NCI-H128 (cell line): ENCODE data around the gene CAMK2B.

Experiments used
- DNase-seq: peaks from one replicate; lab custom pipeline; 2025; ENCODE audit not compliant: unreplicated experiment; lab: John Stamatoyannopoulos, UW

The CAMK2B gene

GRCh38 chr7:44232901-44233715 is 92.3 kb downstream of the CAMK2B start:
- no peak for DNase-seq

GRCh38 chr7:44232396-44232795 is 93.0 kb downstream of the CAMK2B start:
- DNase-seq: no peak

DNA sequence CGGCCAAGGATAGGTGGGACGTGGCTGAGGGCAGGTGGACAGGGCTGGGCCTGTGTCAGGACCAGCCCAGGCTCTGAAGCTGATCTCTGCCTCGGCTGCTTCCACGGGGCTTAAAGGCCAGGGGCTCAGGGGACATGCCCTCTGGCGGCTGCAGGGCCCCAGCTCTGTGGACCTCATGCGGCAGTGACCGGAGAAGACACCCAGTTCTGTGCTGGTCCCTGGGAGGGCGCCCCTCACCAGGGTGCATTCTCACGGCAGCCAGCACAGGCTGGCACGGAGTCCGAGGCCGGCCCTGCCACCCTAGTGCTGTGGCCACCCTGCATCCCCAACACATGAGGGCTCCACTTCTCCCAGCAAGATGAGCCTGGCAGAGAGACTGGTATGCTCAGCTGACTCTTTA is 94.3 kb downstream of the CAMK2B start:
- DNase-seq: no peak

- no peak for DNase-seq
These were observed 95.1 kb downstream of the CAMK2B start for GRCh38 chr7:44230286-44230685.

DNA sequence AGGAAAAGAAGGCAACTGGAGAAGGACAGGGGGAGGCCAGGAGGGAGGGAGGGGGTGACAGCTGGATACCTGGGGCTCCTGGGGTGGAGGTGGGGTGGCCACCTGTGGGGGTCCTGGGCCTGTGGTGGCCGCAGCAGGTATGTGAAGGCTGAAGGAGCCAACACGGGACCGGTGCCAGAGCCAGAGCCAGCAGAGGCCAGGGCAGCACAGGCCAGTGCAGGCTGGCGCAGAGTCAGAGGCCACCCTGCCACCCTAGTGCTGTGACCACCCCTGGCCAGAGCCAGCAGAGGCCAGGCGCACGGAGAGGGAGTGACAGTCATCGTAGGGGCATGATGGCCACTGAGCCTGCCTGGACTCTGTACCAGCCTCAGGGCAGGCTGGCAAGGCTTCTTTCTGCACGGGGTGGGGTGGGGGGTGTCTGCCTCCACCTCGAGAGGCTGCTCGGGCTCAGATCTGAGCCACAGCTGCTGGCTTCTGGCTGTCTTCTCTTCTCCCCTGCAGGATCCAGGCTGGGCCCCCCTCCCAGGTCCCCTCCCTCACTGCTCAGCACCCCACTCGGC is 95.8 kb downstream of the CAMK2B start:
- DNase-seq: no peak

DNA sequence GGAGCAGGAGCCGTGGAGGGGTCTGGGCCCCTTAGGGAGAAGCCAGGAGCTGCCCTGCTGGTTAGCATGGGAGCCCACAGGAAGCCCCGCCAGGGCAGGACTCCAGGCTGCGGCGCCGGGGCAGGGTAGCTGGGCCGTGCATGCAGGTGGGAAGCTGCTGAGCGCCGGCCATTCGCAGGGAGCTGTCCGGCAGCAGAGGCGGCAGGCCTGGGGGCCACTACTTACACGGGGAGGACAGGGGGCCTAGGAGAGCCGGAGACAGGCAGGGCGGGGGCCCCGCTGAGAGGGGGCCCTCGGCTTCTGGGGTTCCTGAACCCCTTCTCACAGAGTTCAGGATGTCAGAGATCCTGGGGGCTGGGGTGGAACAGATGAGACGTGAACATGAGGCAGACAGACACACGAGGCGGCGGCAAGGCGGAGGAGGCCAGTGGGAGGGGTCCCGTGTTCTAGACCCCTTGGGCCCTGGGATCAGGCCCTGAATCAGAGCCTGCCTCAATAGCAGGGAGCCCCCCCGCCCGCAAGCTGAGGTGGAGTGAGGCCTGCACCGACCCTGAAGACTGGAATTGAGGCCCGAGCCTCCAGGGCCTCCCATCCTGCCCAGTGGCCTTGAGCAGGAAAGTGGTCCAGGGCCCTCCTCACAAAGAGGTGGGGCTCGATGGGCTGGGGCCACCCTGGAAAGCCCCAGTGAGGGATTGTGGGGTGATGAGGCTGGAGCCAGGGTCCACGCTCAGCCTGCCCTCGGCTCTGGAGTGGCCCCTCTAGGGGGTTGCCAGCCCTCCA is 96.6 kb downstream of the CAMK2B start:
- DNase-seq: no peak

DNA sequence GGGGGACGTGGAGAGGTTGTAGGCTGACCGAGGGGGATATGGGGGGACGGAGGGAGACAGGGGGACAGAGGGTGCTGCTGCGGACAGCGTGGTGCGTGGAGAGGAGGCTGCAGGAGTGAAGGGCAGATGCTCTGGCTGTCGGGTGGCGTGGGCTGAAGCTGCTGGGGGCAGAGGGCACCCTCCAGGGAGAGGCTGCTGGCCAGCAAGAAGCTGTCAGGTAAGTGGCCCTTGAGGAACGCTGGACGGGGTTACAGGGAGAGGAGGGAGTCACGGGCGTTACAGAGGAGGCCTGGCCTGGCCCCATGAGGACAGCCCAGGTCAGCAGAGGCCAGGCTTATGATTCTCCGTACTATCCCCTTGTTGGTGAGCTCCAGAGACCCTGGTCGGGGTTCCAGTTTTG is 97.5 kb downstream of the CAMK2B start:
- DNase-seq: no peak

GRCh38 chr7:44226396-44226753 is 99.0 kb downstream of the CAMK2B start:
- no peak for DNase-seq

GRCh38 chr7:44225566-44226395 is 99.6 kb downstream of the CAMK2B start:
- no peak for DNase-seq

GRCh38 chr7:44224974-44225565 is 100.3 kb downstream of the CAMK2B start:
- no peak for DNase-seq

DNA sequence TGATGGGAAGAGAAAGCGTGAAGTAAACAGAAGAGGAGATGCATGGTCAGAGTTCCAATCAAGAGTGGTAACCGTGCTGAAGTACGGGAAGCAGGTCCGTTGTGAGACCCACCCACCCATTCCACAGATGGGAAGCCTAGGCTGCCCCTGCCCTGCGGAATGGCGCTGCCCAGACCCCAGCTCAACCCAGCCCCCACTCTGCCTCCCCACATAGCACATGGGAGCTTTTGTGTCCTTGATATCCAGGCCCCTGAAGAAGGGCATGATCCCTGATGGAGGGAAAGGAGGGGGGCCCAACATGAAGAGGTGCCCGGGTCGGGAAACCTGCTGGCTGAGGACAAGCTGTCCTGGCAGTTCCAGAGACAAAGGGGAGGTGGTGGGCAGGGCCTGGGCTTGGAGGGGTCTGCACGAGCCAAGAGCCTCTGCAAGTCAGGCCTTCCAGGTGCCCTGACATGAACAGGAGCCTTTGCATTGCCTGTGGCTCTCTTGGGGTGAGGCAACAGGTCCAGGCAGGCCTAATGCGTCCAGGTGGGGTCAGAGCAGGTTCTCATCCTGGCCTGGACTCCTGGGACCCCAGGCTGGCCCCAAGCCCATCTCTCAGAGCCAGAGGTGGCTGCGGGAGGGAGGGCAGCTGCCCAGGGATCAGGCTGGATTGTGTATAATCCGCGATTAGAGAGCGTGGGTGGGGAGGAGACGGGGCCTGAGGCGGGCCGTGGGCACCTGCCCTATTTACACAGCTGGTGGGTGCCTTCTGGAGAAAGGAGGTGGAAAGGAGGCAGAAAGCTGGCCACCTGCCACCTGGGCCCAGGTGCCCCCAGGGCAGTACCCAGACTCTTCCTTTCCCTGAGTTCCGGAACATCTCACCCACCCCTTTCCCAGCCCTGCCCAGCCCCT is 101.1 kb downstream of the CAMK2B start:
- no peak for DNase-seq

DNA sequence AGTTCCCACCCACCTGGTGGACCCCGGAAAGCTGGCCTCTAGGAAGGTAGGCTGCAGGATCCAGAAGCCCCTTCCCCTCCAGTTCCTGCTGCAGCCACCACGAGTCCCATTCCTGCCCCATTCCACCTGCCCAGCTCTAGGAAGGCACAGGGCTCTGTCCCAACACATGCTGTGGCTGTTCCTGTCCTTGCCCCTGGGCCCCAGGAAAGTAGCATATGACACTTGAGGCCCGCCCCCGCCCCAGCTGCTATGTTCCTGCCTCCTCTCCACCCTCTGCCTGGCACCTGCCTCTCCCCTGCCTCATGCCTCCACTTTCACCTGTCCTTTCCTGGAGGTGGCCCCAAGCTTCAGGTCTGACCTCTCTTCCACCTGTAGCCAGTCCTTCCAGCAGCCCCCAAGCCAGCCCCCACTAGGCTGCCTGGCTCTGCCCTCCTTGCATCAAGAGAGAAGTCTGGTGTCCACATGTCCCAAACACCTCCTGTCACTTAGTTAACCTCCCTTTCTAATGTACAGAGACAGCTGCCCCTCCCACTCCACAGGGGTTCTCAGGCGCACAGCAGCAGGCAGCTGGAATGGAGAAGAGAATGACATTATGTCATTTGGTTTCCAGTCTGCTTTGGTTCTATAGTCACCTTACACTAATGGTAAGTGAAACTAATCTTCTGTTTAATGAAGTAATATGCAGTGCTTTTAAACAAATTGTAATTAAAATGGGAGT is 101.9 kb downstream of the CAMK2B start:
- DNase-seq: no peak

GRCh38 chr7:44222776-44223261 is 102.6 kb downstream of the CAMK2B start:
- no peak for DNase-seq

DNA sequence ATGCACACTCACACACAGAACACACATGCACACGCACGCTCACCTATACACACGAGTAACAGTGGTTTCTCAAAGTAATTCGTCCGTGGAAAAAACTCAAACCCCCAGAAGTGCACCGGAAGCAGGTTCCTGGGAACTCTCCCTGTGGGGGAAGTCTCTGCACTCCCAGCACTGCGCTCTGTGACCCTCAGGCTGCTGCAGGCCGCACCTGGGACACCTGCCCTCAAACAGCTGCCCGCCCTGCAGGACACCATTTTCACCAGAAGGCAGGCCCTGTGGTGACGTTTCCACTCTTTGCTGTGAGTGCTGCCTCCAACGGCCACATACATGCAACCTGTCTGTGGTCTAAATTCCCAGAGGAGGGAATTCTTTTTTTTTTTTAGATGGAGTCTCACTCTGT is 103.3 kb downstream of the CAMK2B start:
- DNase-seq: no peak

- no peak for DNase-seq
These were observed 104.1 kb downstream of the CAMK2B start for GRCh38 chr7:44221231-44221791.

DNA sequence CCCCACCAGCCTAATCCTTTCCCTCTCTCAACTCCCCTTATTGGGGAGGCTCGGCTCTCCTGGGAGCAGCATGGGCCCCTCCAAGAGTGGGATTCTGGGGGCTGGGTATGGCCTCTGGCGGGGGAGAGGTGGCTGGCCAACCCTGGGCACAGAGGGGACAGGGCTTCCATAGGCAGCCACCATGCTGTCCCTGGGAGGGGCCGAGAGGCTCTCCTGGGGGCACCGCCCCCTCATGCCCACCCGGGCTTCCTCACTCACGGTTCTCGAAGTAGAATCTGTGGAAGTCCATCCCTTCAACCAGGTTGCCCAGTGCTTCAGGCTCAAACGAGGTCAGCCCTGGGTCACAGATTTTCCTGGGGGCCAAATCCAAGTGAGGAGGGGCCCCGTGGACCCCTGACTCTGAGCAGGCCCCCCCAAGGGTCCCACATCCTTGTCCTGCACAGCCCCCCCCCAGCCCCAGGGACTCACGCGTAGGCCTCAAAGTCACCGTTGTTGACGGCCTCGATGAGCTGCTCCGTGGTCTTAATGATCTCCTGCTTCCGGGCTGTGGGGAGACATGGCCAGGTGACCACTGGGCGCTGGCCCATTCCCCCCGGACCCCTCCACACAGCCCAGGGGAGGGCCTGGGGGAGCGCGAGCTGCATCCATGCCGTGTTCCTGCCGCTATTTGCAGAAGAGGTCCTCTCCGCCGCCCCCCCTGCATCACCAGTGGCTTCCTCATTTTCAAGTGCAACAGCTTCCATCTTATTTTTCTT is 104.9 kb downstream of the CAMK2B start:
- no peak for DNase-seq

GRCh38 chr7:44220046-44220357 is 105.4 kb downstream of the CAMK2B start:
- no peak for DNase-seq

- DNase-seq: no peak
These were observed 105.9 kb downstream of the CAMK2B start for GRCh38 chr7:44219371-44220045.
